WERI-Rb-1 (cell line): ENCODE measurements around the gene PHRF1.

Experiments used
- DNase-seq: peaks from one replicate; pipeline ENCODE4 v3.0.0-alpha.2; 2020
- H3K27ac ChIP-seq: fragments of 250-450 bp; sonication (Bioruptor Pico); 2 replicates; pipeline ENCODE4 v1.5.1; 2020; ENCODE audit warnings: mild to moderate bottlenecking, moderate library complexity
- H3K27me3 ChIP-seq: fragments of 250-450 bp; sonication (Bioruptor Pico); 2 replicates; pipeline ENCODE4 v1.5.1; 2021; ENCODE audit warnings: mild to moderate bottlenecking, low read depth, moderate library complexity; ENCODE audit not compliant: insufficient read depth, severe bottlenecking
- H3K36me3 ChIP-seq: fragments of 250-450 bp; sonication (Bioruptor Pico); 2 replicates; pipeline ENCODE4 v1.5.1; 2020; ENCODE audit warnings: mild to moderate bottlenecking, moderate library complexity
- H3K4me3 ChIP-seq: 2 replicates; pipeline ENCODE4 v1.5.1; 2011; ENCODE audit warnings: low read depth, mild to moderate bottlenecking, control low read depth, low read length
- H3K9me3 ChIP-seq: fragments of 250-450 bp; sonication (Bioruptor Pico); 2 replicates; pipeline ENCODE4 v1.5.1; 2021; ENCODE audit warnings: mild to moderate bottlenecking, moderate library complexity; ENCODE audit not compliant: severe bottlenecking
- CTCF ChIP-seq: IDR thresholded peaks from 2 replicates; pipeline ENCODE4 v1.5.1; 2011; ENCODE audit warnings: low read depth, mild to moderate bottlenecking, control low read depth, inconsistent platforms, low read length

PHRF1 gene

GRCh38 chr11:587978-588380 is 11.7 kb downstream of the PHRF1 start:
- DNase-seq: no peak
- H3K9me3 ChIP-seq: no peaks in the 10 kb centered on the region
- H3K4me3 ChIP-seq: no peak overlapping the region
- H3K27ac ChIP-seq: no peak overlapping the region
- TF ChIP-seq CTCF: no peak
- no peaks in the 10 kb centered on the region for H3K27me3 ChIP-seq
- H3K36me3 ChIP-seq: peaks cover 81% of the 10 kb centered on the region

GRCh38 chr11:589798-590197 is 13.5 kb downstream of the PHRF1 start:
- peaks cover 85% of the 10 kb centered on the region for H3K36me3 ChIP-seq
- TF ChIP-seq CTCF: no peak
- no peak overlapping the region for H3K27ac ChIP-seq

GRCh38 chr11:590997-591396 is 14.7 kb downstream of the PHRF1 start:
- Histone ChIP-seq H3K36me3 (peaks cover 92% of the 10 kb centered on the region), H3K4me3 (no peak overlapping the region), H3K27me3 (no peaks in the 10 kb centered on the region), H3K27ac (no peak overlapping the region), H3K9me3 (no peaks in the 10 kb centered on the region)
- TF ChIP-seq CTCF: no peak
- DNase-seq: no peak

More at GRCh38 chr11:589798-590197, 13.5 kb downstream of the PHRF1 start:
- no peak for DNase-seq
- H3K4me3 ChIP-seq: no peak overlapping the region
- H3K27me3 ChIP-seq: no peaks in the 10 kb centered on the region
- no peaks in the 10 kb centered on the region for H3K9me3 ChIP-seq

DNA sequence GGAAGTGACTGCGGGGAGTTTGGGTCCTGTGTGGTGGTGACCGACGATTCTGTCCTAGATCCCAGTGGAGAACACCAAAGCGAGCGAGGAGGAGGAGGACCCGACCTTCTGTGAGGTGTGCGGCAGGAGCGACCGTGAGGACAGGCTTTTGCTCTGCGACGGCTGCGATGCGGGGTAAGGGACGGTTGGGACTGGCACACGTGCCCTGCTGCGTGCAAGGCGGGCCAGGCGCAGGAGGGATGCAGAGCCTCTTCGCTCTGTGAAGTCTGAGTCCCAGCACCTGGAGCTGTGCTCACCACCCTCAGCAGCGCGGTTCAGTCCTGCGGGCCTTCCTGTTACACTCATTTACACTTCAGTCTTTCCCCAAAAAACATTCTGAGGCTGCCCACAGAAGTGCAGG is 16.2 kb downstream of the PHRF1 start:
- Histone ChIP-seq H3K4me3 (no peak overlapping the region), H3K27ac (no peak overlapping the region), H3K27me3 (no peaks in the 10 kb centered on the region), H3K36me3 (peaks cover 89% of the 10 kb centered on the region), H3K9me3 (no peaks in the 10 kb centered on the region)
- no peak for DNase-seq
- no peak for TF ChIP-seq CTCF

GRCh38 chr11:592918-593317 is 16.6 kb downstream of the PHRF1 start:
- Histone ChIP-seq H3K4me3 (no peak overlapping the region), H3K36me3 (peaks cover 88% of the 10 kb centered on the region), H3K27me3 (no peaks in the 10 kb centered on the region), H3K9me3 (no peaks in the 10 kb centered on the region), H3K27ac (no peak overlapping the region)
- no peak for DNase-seq
- no peak for TF ChIP-seq CTCF

DNA sequence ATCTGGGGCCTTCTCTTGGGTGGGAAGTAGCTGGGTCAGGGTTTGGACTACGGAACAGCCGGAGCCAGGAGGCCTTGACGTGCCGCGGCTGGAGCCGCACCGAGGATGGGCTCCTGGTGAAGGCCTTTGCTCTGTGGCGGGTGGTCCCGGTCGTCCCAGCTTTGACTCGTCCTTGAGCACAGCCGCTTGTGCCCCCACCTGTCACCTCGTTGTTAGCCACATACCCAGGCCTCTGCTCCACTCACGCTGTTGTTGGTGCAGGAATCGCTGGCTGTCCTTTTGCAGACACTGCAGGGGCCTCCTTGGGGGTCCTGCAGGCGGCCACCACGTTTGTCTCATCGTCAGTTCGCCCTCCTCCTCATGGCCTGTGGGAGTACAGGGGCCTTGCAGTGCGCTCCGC is 17.1 kb downstream of the PHRF1 start:
- Histone ChIP-seq H3K36me3 (peaks cover 88% of the 10 kb centered on the region), H3K9me3 (no peaks in the 10 kb centered on the region), H3K27me3 (no peaks in the 10 kb centered on the region), H3K4me3 (no peak overlapping the region), H3K27ac (no peak overlapping the region)
- no peak for TF ChIP-seq CTCF
- DNase-seq: no peak
